HG03558 (cell line): ENCODE measurements around the gene TH.

Source experiments
- ATAC-seq: cut with Tn5 transposase; IDR thresholded peaks from one replicate; pipeline ENCODE4 v1.9.1; 2021; ENCODE audit warnings: moderate number of reproducible peaks; ENCODE audit not compliant: unreplicated experiment; ENCODE audit errors: extremely low read depth

The TH gene

DNA sequence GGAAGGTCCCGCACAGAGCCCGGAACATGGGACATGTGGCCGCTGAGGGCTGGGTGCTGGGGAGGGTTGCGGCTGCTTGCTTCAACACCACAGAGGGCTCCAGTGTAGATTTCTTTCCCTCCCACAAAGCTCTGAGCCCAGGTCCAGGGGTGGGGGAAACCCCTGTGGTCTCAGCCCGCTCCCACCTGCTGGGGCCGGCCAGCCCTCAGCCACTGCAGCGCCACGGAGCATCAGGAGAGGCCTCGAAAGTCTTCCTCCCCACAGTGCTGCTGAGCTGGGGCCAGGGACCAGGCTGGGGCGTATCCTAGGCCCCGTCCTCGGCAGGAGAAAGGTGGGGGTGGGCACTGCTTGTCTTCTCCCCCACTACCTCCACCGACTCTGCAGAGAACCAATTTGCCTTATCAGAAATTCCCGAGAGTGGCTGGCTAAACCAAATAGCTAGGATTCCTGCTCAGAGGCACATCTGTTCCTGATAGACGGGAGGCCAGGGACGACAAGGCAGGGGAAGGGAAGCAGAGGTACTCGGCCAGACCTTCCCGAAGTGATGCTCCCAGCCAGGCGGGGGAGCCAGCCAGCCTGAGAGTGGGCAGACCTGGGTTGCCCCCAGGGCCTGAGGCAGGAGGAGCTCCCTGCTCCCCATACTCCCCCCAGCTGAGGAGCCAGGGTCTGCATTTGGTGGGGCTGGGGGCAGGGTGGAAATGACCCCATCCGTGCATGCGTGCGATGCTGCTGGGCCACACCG is 51.1 kb downstream of the TH start:
- ATAC-seq = no peak

DNA sequence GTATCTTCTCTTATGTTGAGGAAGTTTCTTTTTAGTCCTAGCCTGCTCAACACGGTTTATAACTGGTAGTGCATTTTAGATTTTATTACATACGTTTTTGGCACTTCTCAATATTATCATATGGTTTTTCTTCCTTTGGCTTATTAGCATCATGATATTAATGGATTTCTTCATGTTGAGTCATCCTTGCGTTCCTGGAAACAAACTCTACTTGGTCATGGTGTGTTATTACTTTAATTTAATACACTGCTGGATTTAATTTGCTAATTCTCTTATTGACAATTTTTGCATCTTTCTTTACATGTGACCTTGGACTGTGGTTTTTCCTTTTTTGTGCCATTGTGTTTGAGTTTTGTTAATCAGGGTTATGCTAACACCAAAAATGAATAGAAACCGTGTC is 52.9 kb downstream of the TH start:
- ATAC-seq = no peak

- ATAC-seq = no peak
Measured at GRCh38 chr11:2116680-2117079, 54.9 kb downstream of the TH start.

DNA sequence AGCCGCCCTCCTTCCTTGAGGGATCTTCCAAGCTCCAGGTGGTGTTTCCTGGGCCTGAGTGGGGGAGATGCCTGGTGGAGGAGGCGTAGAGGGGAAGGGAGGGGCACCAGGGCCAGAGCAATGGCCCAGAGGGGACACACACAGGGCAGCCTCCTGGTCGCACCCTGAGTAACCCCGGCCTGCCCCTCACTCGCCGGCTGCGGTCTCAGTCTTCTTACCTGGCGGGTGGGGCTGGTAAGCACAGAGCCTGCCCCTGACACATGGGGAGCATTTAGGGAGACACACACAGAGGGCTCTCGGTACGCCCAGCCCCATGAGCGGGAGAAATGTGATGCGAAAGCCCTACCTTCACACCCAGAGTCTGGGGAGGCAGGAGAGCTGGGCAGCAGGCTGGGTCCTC is 56.3 kb downstream of the TH start:
- ATAC-seq = no peak

DNA sequence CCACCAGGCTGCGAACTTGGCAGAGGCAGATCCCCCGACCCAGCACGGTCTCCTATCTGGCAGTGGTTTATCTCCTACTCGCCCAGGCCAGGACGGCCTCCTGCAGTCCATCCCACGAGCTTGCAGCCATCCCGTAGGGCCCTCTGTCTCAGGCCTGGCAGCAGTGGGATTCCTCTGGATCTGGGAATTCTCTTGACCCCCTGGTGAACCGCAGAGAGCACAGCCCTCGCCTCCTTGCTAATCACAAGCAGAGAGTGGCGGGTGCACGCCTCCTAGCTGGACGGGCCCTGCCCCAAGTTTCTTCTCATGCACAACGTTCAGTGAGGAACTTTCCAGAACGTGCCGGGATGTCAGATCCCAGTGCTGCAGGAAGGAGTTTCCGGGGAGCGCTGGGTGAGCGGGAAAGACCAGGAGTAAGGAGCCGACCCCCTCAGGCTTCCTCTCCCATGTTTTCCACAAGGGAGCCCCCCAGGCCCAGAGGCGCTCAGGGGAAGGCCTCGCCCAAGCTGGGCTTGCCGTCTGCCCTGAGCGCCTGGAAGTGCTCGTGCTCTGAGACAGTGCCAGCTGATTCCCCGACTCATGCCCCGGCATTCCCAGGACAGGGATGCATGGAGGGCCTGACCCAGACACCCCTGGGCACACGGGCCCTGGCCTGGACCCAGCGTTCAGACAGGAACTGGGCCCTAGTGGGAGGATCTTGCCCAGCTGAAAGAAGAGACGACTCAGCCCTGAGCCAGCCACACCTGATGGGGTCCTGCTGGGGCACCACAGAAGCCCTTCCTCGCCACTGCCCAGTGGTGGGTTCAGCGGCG is 57.0 kb downstream of the TH start:
- no peak for ATAC-seq
